Choroid plexus epithelial cell (primary cell): Measurements from ENCODE around the gene HSD17B11.
"Not testable (repeated sequence)": the region's sequence is repeated elsewhere in the genome, so short reads cannot be mapped to it uniquely, and the experiment has no call there.

ENCODE experiments used
- DNase-seq: peaks from one replicate; pipeline ENCODE4 v3.0.0-alpha.2; 2010; ENCODE audit warnings: low read depth
- H3K4me3 ChIP-seq: 2 replicates; pipeline ENCODE4 v1.5.1; 2011; ENCODE audit warnings: low read depth, mild to moderate bottlenecking, control low read depth, low read length, moderate library complexity
- CTCF ChIP-seq: conservative IDR thresholded peaks from 2 replicates; pipeline ENCODE4 v1.5.1; 2011; ENCODE audit warnings: low read depth, mild to moderate bottlenecking, control low read depth, inconsistent platforms, low read length, moderate library complexity

Gene HSD17B11

GRCh38 chr4:87387237-87387636, 3.8 kb downstream of the HSD17B11 start:
- H3K4me3 ChIP-seq, result no peak overlapping the region
- TF ChIP-seq CTCF, result no peak
- no peak for DNase-seq

DNA sequence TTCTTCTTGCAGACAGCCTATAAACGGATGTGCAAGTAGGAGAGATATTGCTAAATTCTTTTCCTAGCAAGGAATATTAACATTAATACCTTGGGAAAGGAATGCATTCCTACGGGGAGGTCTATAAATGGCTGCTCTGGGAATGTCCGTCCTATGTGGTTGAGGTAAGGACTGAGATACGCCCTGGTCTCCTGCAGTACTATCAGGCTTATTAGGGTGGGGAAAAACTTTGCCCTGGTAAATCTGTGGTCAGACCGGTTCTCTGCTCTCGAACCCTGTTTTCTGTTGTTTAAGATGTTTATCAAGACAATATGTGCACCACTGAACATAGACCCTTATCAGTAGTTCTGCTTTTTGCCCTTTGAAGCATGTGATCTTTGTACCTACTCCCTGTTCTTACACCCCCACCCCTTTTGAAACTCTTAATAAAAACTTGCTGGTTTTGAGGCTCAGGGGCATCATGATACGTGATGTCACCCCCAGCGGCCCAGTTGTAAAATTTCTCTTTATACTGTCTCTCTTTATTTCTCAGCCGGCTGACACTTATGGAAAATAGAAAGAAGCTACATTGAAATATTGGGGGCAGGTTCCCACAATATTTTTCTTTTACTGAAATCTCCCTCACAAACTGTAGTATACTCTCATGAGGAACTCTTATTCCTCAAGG, 6.4 kb downstream of the HSD17B11 start:
- not testable (repeated sequence) for H3K4me3 ChIP-seq, DNase-seq

GRCh38 chr4:87382931-87383330, 8.1 kb downstream of the HSD17B11 start:
- DNase-seq, result no peak
- TF ChIP-seq CTCF, result no peak
- no peak overlapping the region for H3K4me3 ChIP-seq

- DNase-seq, result no peak
- H3K4me3 ChIP-seq, result no peak overlapping the region
- no peak for TF ChIP-seq CTCF
These were observed 8.9 kb downstream of the HSD17B11 start for GRCh38 chr4:87382116-87382515.

- TF ChIP-seq CTCF, result no peak
- no peak for DNase-seq
- no peak overlapping the region for H3K4me3 ChIP-seq
These were observed 13.2 kb downstream of the HSD17B11 start for GRCh38 chr4:87377816-87378215.

DNA sequence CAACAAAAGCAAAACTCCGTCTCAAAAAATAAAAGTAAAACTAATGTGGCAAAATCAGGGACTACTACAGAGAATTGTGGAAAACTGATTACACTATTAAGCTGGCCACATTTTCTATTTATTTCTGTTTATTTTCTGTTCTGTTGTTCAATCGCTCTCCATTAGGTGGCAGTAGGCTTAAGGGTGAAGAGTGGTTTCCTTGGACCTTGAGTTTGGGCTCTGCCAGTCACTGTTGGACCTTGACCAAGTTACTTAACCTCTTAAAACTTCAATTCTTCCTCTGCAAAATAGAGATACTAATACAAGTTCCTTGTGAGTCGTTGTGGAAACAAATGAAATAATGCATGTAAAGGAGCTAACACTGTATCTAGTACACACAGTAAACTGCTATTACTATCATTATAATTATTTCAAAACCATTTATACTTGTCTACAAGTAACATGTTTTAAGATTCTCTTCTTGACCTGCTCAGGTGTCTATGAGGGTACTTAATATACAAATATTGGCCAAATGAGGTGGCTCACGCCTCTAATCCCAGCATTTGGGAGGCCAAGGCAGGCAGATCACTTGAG, 15.2 kb downstream of the HSD17B11 start:
- H3K4me3 ChIP-seq, result no peak overlapping the region
- peak; percentile 81 for TF ChIP-seq CTCF
- peak; percentile 91 for DNase-seq

GRCh38 chr4:87370068-87370467, 20.9 kb downstream of the HSD17B11 start:
- H3K4me3 ChIP-seq, result no peak overlapping the region
- no peak for DNase-seq
- TF ChIP-seq CTCF, result no peak
